H1 (cell line): Measurements from ENCODE around the gene PEPD. TPM values are rescaled to one million over a fixed set of nuclear protein-coding genes. Genes with fewer than 3 reads are reported as not detected.

Experiments
- CTCF ChIA-PET: fragments of 300-600 bp; sonication (Branson Sonifier 250); formaldehyde crosslinking; loops from one replicate; lab custom pipeline; 2021; ENCODE audit not compliant: partially characterized antibody; lab: Charles Lee
- POLR2A ChIA-PET: fragments of 300-600 bp; sonication (Branson Sonifier 250); formaldehyde crosslinking; loops from one replicate; lab custom pipeline; 2021; ENCODE audit warnings: inconsistent platforms; ENCODE audit not compliant: partially characterized antibody; lab: Charles Lee
- DNase-seq, 2 experiments: peaks; one replicate each; pipeline versions ENCODE4 v3.0.0 to v3.0.0-alpha.2; 2010 to 2022; ENCODE audit warnings: low spot score in 2 of 2, low read depth in 1 of 2, mixed read lengths in 1 of 2
- FAIRE-seq: peaks from 2 replicates; lab custom pipeline; 2011; peaks lifted over from hg19 to GRCh38; lab: Jason Lieb, UNC
- H2AFZ ChIP-seq: 2 replicates; pipeline ENCODE4 v1.8.1; 2012; ENCODE audit warnings: low read length, inconsistent platforms
- H2AK5ac ChIP-seq: 2 replicates; pipeline ENCODE4 v1.6.1; 2013; ENCODE audit warnings: low read depth, low read length
- H2BK120ac ChIP-seq: replicated peaks from 2 replicates; pipeline ENCODE3; 2013; ENCODE audit warnings: low read depth, low read length, inconsistent platforms
- H2BK12ac ChIP-seq: 2 replicates; pipeline ENCODE4 v1.6.1; 2013; ENCODE audit warnings: low read depth, low read length
- H2BK15ac ChIP-seq: 2 replicates; pipeline ENCODE4 v1.6.1; 2013; ENCODE audit warnings: low read length
- H2BK20ac ChIP-seq: 2 replicates; pipeline ENCODE4 v1.6.1; 2013; ENCODE audit warnings: low read length
- H2BK5ac ChIP-seq: 2 replicates; pipeline ENCODE4 v1.6.1; 2013; ENCODE audit warnings: low read depth, low read length
- H3K14ac ChIP-seq: 2 replicates; pipeline ENCODE4 v1.6.1; 2013; ENCODE audit warnings: inconsistent platforms; ENCODE audit not compliant: insufficient read length
- H3K18ac ChIP-seq: 2 replicates; pipeline ENCODE4 v1.6.1; 2013; ENCODE audit warnings: low read length; ENCODE audit errors: extremely low read depth
- H3K23ac ChIP-seq: 2 replicates; pipeline ENCODE4 v1.6.1; 2013; ENCODE audit warnings: inconsistent platforms; ENCODE audit not compliant: insufficient read length
- H3K23me2 ChIP-seq: 2 replicates; pipeline ENCODE4 v1.6.1; 2013; ENCODE audit warnings: low read depth, low read length
- H3K27ac ChIP-seq: 2 replicates; pipeline ENCODE4 v1.6.1; 2011; ENCODE audit warnings: low read depth, low read length, inconsistent platforms
- H3K27me3 ChIP-seq, 4 experiments: replicated peaks in 1 of 4; 1 replicate in 1 of 4; 2 replicates in 3 of 4; pipeline versions ENCODE4 v1.6.1 to v1.8.1; 2011 to 2013; ENCODE audit warnings: low read length in 3 of 4, mild to moderate bottlenecking in 3 of 4, inconsistent platforms in 2 of 4, mixed read lengths in 2 of 4, moderate library complexity in 1 of 4; ENCODE audit not compliant: control insufficient read depth in 3 of 4, insufficient read depth in 3 of 4; ENCODE audit errors: extremely low read depth in 1 of 4
- H3K36me3 ChIP-seq, 4 experiments: 2 replicates each; pipeline versions ENCODE4 v1.6.1 to v1.8.1; 2011 to 2013; ENCODE audit warnings: mild to moderate bottlenecking in 4 of 4, low read length in 3 of 4, moderate library complexity in 2 of 4, control low read depth in 1 of 4, inconsistent platforms in 1 of 4; ENCODE audit not compliant: insufficient read depth in 4 of 4, control insufficient read depth in 2 of 4
- H3K4ac ChIP-seq: replicated peaks from 2 replicates; pipeline ENCODE3; 2013; ENCODE audit warnings: low read length, low read depth, mixed read lengths, inconsistent platforms; ENCODE audit not compliant: insufficient read length
- H3K4me1 ChIP-seq, 4 experiments: replicated peaks in 1 of 4; 1 replicate in 1 of 4; 2 replicates in 3 of 4; pipeline versions ENCODE4 v1.6.1 to v1.8.1; 2011 to 2013; ENCODE audit warnings: low read length in 3 of 4, inconsistent platforms in 2 of 4, mixed read lengths in 1 of 4; ENCODE audit not compliant: insufficient read depth in 4 of 4, control insufficient read depth in 3 of 4
- H3K4me2 ChIP-seq, 2 experiments: 2 replicates each; pipeline versions ENCODE4 v1.6.1 to v1.8.1; 2011 to 2013; ENCODE audit warnings: low read depth in 2 of 2, low read length in 2 of 2, control low read depth in 1 of 2, inconsistent platforms in 1 of 2, mild to moderate bottlenecking in 1 of 2; ENCODE audit not compliant: insufficient read depth in 1 of 2
- H3K4me3 ChIP-seq, 4 experiments: fragments of 200-600, 300-600 bp in 1 of 4; sonication (generic), shearing (Covaris generic), sonication (Bioruptor Twin) in 1 of 4; 2 replicates each; pipeline versions ENCODE4 v1.5.1 to v1.8.1; 2011 to 2016; ENCODE audit warnings: low read length in 4 of 4, low read depth in 3 of 4, control low read depth in 2 of 4, inconsistent platforms in 2 of 4, mild to moderate bottlenecking in 2 of 4, mixed read lengths in 1 of 4, moderate library complexity in 1 of 4; ENCODE audit not compliant: insufficient read depth in 2 of 4; ENCODE audit errors: extremely low read depth in 1 of 4
- H3K56ac ChIP-seq: replicated peaks from 2 replicates; pipeline ENCODE3; 2013; ENCODE audit warnings: low read depth, mild to moderate bottlenecking, mixed read lengths, low read length, inconsistent platforms; ENCODE audit not compliant: insufficient read length
- H3K79me1 ChIP-seq: 2 replicates; pipeline ENCODE4 v1.6.1; 2013; ENCODE audit warnings: low read depth, low read length, control low read depth
- H3K79me2 ChIP-seq, 2 experiments: 2 replicates each; pipeline versions ENCODE4 v1.6.1 to v1.8.1; 2012 to 2013; ENCODE audit warnings: low read length in 2 of 2, mild to moderate bottlenecking in 2 of 2, inconsistent platforms in 1 of 2; ENCODE audit not compliant: insufficient read depth in 2 of 2, control insufficient read depth in 1 of 2
- H3K9ac ChIP-seq, 4 experiments: replicated peaks in 1 of 4; 1 replicate in 1 of 4; 2 replicates in 3 of 4; pipeline versions ENCODE4 v1.6.1 to v1.8.1; 2011 to 2013; ENCODE audit warnings: low read depth in 3 of 4, low read length in 3 of 4, control low read depth in 2 of 4, mild to moderate bottlenecking in 2 of 4, moderate library complexity in 2 of 4, inconsistent platforms in 1 of 4; ENCODE audit errors: extremely low read depth in 1 of 4
- H3K9me3 ChIP-seq, 2 experiments: 2 replicates each; pipeline versions ENCODE4 v1.6.1 to v1.8.1; 2012 to 2013; ENCODE audit warnings: mild to moderate bottlenecking in 2 of 2, moderate library complexity in 2 of 2, control low read depth in 1 of 2, inconsistent platforms in 1 of 2, low read depth in 1 of 2, low read length in 1 of 2, mixed read lengths in 1 of 2; ENCODE audit not compliant: insufficient read depth in 2 of 2
- H4K20me1 ChIP-seq, 2 experiments: replicated peaks in 1 of 2; 2 replicates each; pipeline versions ENCODE3 to v1.8.1; 2011 to 2013; ENCODE audit warnings: inconsistent platforms in 2 of 2, low read length in 2 of 2, mild to moderate bottlenecking in 1 of 2; ENCODE audit not compliant: insufficient read depth in 2 of 2, control insufficient read depth in 1 of 2
- H4K5ac ChIP-seq: 2 replicates; pipeline ENCODE4 v1.6.1; 2013; ENCODE audit warnings: low read length, low read depth, mixed read lengths, inconsistent platforms; ENCODE audit not compliant: insufficient read length
- H4K8ac ChIP-seq: 2 replicates; pipeline ENCODE4 v1.8.0; 2013; ENCODE audit warnings: mild to moderate bottlenecking, moderate library complexity, low read length, inconsistent platforms; ENCODE audit not compliant: insufficient read depth; ENCODE audit errors: extremely low read depth
- H4K91ac ChIP-seq: replicated peaks from 2 replicates; pipeline ENCODE3; 2013; ENCODE audit warnings: low read length, mixed read lengths, inconsistent platforms; ENCODE audit not compliant: insufficient read length
- E2F6 ChIP-seq: IDR thresholded peaks from 2 replicates; pipeline ENCODE4 v1.6.1; 2012; ENCODE audit warnings: inconsistent platforms
- NANOG ChIP-seq: IDR thresholded peaks from 2 replicates; pipeline ENCODE4 v1.6.1; 2011; ENCODE audit warnings: low read length, low read depth, mild to moderate bottlenecking, inconsistent platforms; ENCODE audit not compliant: insufficient read depth, poor library complexity, severe bottlenecking
- WGBS, 2 experiments: shearing (Covaris generic) in 1 of 2; methylation state at CpG; one replicate each; pipeline versions ENCODE4 v1.1.6 to v1.1.7; 2013 to 2015; ENCODE audit warnings: low lambda C conversion rate in 2 of 2, mixed read lengths in 2 of 2, inconsistent platforms in 1 of 2, low coverage in 1 of 2, missing lambda C conversion rate in 1 of 2; ENCODE audit not compliant: insufficient replicate concordance in 2 of 2, insufficient coverage in 1 of 2, insufficient read length in 1 of 2; ENCODE audit errors: extremely low coverage in 1 of 2, missing lambda C conversion rate in 1 of 2; 5-methylcytosine and 5-hydroxymethylcytosine counted together
- polyA plus RNA-seq, 7 experiments: library from polyadenylated mRNA; depleted of rRNA in 3 of 7; stranded (reverse) in 5 of 7; unstranded in 2 of 7; fragments of >200 nt in 5 of 7; fragments of 200-250 nt in 2 of 7; gene quantifications; 1 replicate in 5 of 7; 2 replicates in 1 of 7; 4 replicates in 1 of 7; pipeline versions ENCODE4 v1.2.1 to v1.2.3, GENCODE V29; 2011 to 2013; ENCODE audit warnings: missing spikeins in 2 of 7, mixed read lengths in 2 of 7
- total RNA-seq: library from RNA; stranded (reverse); fragmentation: NEBNext Ultra II Directional; extraction: Animal tissue kit (Norgen Biotek cat#: 25700); gene quantifications from 2 replicates; pipeline ENCODE4 v1.2.1, GENCODE V29; 2021

PEPD gene
- total and polyA plus RNA-seq, 2 of the 8 experiments (the other 6 are each of a cell fraction or from before 2014, with no cell fraction given), result 84.1 to 178 TPM

GRCh38 chr19:33553530-33554310 is 32.1 kb upstream of the PEPD start:
- H2BK120ac ChIP-seq, result no peak overlapping the region
- no peaks in the 10 kb centered on the region for H3K9me3 ChIP-seq
- no peak overlapping the region for H3K4ac ChIP-seq
- H2BK12ac ChIP-seq, result peak overlapping the region; percentile 6; the same call in 1 of the 2 replicates
- 92% methylated on average over 17 of the region's 17 CpGs; no CpG with 5 or more reads in 1 of the 2 experiments for WGBS, 2 experiments
- H4K20me1 ChIP-seq, result no peaks in the 10 kb centered on the region
- no peak for DNase-seq
- H4K8ac ChIP-seq, result no peak overlapping the region
- no peak overlapping the region for H3K4me2 ChIP-seq
- H3K79me1 ChIP-seq, result no peaks in the 10 kb centered on the region
- no peak overlapping the region for H3K14ac ChIP-seq
- POLR2A ChIA-PET, result interaction anchor here (1.0 to 1.6 kb wide), 3 partner anchors 10 to 22 kb away, joined by 3 to 5 read pairs (median 3); no protein-coding TSS in a partner anchor
- no peak overlapping the region for H3K56ac ChIP-seq
- H3K4me1 ChIP-seq, result peaks cover 0 to 11% (median 0%) of the 10 kb centered on the region in 4 experiments; a peak in 3 of 7 replicates
- H4K91ac ChIP-seq, result peak overlapping the region; percentile 29
- no peak for FAIRE-seq
- H3K18ac ChIP-seq, result no peak overlapping the region; the same call in 1 of the 2 replicates
- peak overlapping the region; percentile 7; the same call in 1 of the 2 replicates for H2BK5ac ChIP-seq
- no peak overlapping the region for H3K27ac ChIP-seq
- H3K27me3 ChIP-seq, result no peaks in the 10 kb centered on the region
- H3K23me2 ChIP-seq, result no peaks in the 10 kb centered on the region
- 0 out of 2 replicates have a peak overlapping the region, but pooled peaks have one; percentile 87 for H2AK5ac ChIP-seq
- H3K79me2 ChIP-seq, result no peaks in the 10 kb centered on the region
- H2BK20ac ChIP-seq, result no peak overlapping the region
- H3K36me3 ChIP-seq, result no peaks in the 10 kb centered on the region
- no peak overlapping the region for H2BK15ac ChIP-seq
- no peak overlapping the region for H3K9ac ChIP-seq
- no peak overlapping the region for H4K5ac ChIP-seq
- TF ChIP-seq NANOG, result no peak
- peak; percentile 30; the same call in 1 of the 2 replicates for TF ChIP-seq E2F6
- no peak overlapping the region for H3K23ac ChIP-seq
- no peak overlapping the region for H3K4me3 ChIP-seq
- H2AFZ ChIP-seq, result peak overlapping the region; percentile 45; the same call in 1 of the 2 replicates
- CTCF ChIA-PET, result interaction anchor here (1.0 to 1.8 kb wide), 3 partner anchors 10 to 214 kb away, joined by 3 to 6 read pairs (median 3); no protein-coding TSS in a partner anchor
